Prostate gland (tissue), 2 donors: Measurements from ENCODE around the gene AP5S1. TPM values are rescaled to one million over a fixed set of nuclear protein-coding genes. Genes with fewer than 3 reads are reported as not detected.

Source experiments
- DNase-seq: peaks from one replicate; pipeline ENCODE4 v3.0.0-alpha.2; 2019; ENCODE audit warnings: low spot score
- H3K27ac ChIP-seq, 2 donors: fragments of 200-600 bp; sonication (generic); 2 replicates each; pipeline ENCODE4 v1.5.1; 2017 to 2019
- H3K27me3 ChIP-seq: fragments of 200-600 bp; sonication (generic); replicated peaks from 2 replicates; pipeline ENCODE4 v1.5.1; 2019; ENCODE audit not compliant: insufficient read depth
- H3K36me3 ChIP-seq, 2 donors: fragments of 200-600 bp; sonication (generic); 1 replicate in 1 of 2; 2 replicates in 1 of 2; pipeline versions ENCODE4 v1.5.1 to v1.8.1; 2017 to 2019
- H3K4me1 ChIP-seq: fragments of 200-600 bp; sonication (generic); replicated peaks from 2 replicates; pipeline ENCODE4 v1.5.1; 2019
- H3K4me3 ChIP-seq, 2 donors: fragments of 200-600 bp; sonication (generic); 2 replicates each; pipeline ENCODE4 v1.5.1; 2017 to 2019
- H3K9me3 ChIP-seq: fragments of 200-600 bp; sonication (generic); 2 replicates; pipeline ENCODE4 v1.5.1; 2017
- CTCF ChIP-seq, 4 experiments: fragments of 200-600 bp in 2 of 4; fragments of 450-650 bp in 2 of 4; sonication (generic) in 2 of 4; IDR thresholded peaks; 1 replicate in 3 of 4; 2 replicates in 1 of 4; pipeline ENCODE4 v1.5.1; 2016 to 2019; ENCODE audit warnings: antibody characterized with exemption in 4 of 4, mild to moderate bottlenecking in 2 of 4, moderate library complexity in 2 of 4
- POLR2A ChIP-seq: fragments of 450-650 bp; IDR thresholded peaks from one replicate; pipeline ENCODE4 v1.6.1; 2016; ENCODE audit warnings: antibody characterized with exemption, mild to moderate bottlenecking
- POLR2AphosphoS5 ChIP-seq: sonication (generic); formaldehyde crosslinking; IDR thresholded peaks from one replicate; pipeline ENCODE4 v1.6.1; 2017; ENCODE audit warnings: antibody characterized with exemption
- WGBS: methylation state at CpG from one replicate; pipeline ENCODE4 v1.1.5; 2018; 5-methylcytosine and 5-hydroxymethylcytosine counted together
- intact Hi-C: fragments of 100-400 bp; cut with DNase I; formaldehyde crosslinking; loops from one replicate; pipeline ENCODE4 v1.14.2; 2022
- total RNA-seq, 2 donors: library from RNA; depleted of rRNA; stranded (reverse); fragments of >200 nt; gene quantifications; one replicate each; pipeline ENCODE4 v1.1.0, GENCODE V29; 2016

AP5S1 gene
- total RNA-seq, 2 donors from 2014 or later = 21.1 to 28.0 TPM

- TF ChIP-seq CTCF (IDR thresholded peaks at IDR 0.05) (no peak), POLR2A (no peak)
- Histone ChIP-seq H3K9me3 (no peaks in the 10 kb centered on the region), H3K4me3 (no peak overlapping the region), H3K36me3 (no peaks in the 10 kb centered on the region), H3K27ac (no peak overlapping the region), H3K27me3 (no peaks in the 10 kb centered on the region), H3K4me1 (no peaks in the 10 kb centered on the region)
- 79% methylated on average over 9 of the region's 9 CpGs for WGBS
- intact Hi-C loops = no loop called here
- no peak for DNase-seq
These were observed 55.1 kb downstream of the AP5S1 start for GRCh38 chr20:3875378-3875974.

GRCh38 chr20:3876000-3876399 lies 55.7 kb downstream of the AP5S1 start:
- Histone ChIP-seq H3K4me3 (no peak overlapping the region), H3K36me3 (no peaks in the 10 kb centered on the region), H3K27me3 (no peaks in the 10 kb centered on the region), H3K27ac (no peak overlapping the region), H3K4me1 (no peaks in the 10 kb centered on the region), H3K9me3 (no peaks in the 10 kb centered on the region)
- intact Hi-C loops = no loop called here
- TF ChIP-seq POLR2A = no peak
- TF ChIP-seq POLR2AphosphoS5 = no peak
- no peak for TF ChIP-seq CTCF (IDR thresholded peaks at IDR 0.05)
- WGBS = 72% methylated on average over 1 of the region's 1 CpG
- no peak for DNase-seq

- Histone ChIP-seq H3K36me3 (no peaks in the 10 kb centered on the region), H3K4me1 (no peaks in the 10 kb centered on the region), H3K4me3 (no peak overlapping the region), H3K27me3 (no peaks in the 10 kb centered on the region), H3K27ac (no peak overlapping the region), H3K9me3 (no peaks in the 10 kb centered on the region)
- no peak for DNase-seq
- intact Hi-C loops = no loop called here
- no peak for TF ChIP-seq CTCF (IDR thresholded peaks at IDR 0.05)
- TF ChIP-seq POLR2AphosphoS5 = no peak
- TF ChIP-seq POLR2A = no peak
These were observed 56.3 kb downstream of the AP5S1 start for GRCh38 chr20:3876676-3877075.

Other genes starting within 250 kb of the AP5S1 start
- gene GFRA4, start 157.1 kb upstream of the AP5S1 start, total RNA-seq = not detected
- gene ADAM33, start 138.5 kb upstream of the AP5S1 start, total RNA-seq = 10 to 100 TPM; 18.2 to 38.3 TPM
- gene SIGLEC1, start 107.9 kb upstream of the AP5S1 start, total RNA-seq = 1 to 10 TPM in 1 of 2 donors, under 1 TPM in 1; 0.32 to 5.3 TPM
- gene HSPA12B, start 87.9 kb upstream of the AP5S1 start, total RNA-seq = 1 to 10 TPM; 3.9 to 9.4 TPM
- gene ADISSP, start 52.8 kb upstream of the AP5S1 start, total RNA-seq = 10 to 100 TPM; 11.8 to 14.6 TPM
- gene SPEF1, start 39.1 kb upstream of the AP5S1 start, total RNA-seq = 1 to 10 TPM in 1 of 2 donors, not detected in 1; 1.6 TPM
- gene CENPB, start 33.8 kb upstream of the AP5S1 start, total RNA-seq = 10 to 100 TPM; 76.6 to 86.9 TPM
- gene CDC25B, start 24.2 kb upstream of the AP5S1 start, total RNA-seq = 10 to 100 TPM in 1 of 2 donors, 1 to 10 TPM in 1; 8.7 to 25.6 TPM
- 10 to 100 TPM; 26.7 to 40.2 TPM for gene MAVS, start 26.3 kb downstream of the AP5S1 start, total RNA-seq
- gene PANK2, start 68.8 kb downstream of the AP5S1 start, total RNA-seq = 10 to 100 TPM; 49.7 to 53.9 TPM
- gene RNF24, start 195.0 kb downstream of the AP5S1 start, total RNA-seq = 10 to 100 TPM; 30.4 to 31.2 TPM